Measurements from ENCODE around the gene NUP155.
"Not testable (repeated sequence)": the region's sequence is repeated elsewhere in the genome, so short reads cannot be mapped to it uniquely, and the experiment has no call there.

Gene NUP155

GRCh38 chr5:37272511-37272910 lies 98.4 kb downstream of the NUP155 start:
- no peak for DNase-seq

GRCh38 chr5:37268100-37268499 lies 102.8 kb downstream of the NUP155 start:
- not testable (repeated sequence) for DNase-seq

GRCh38 chr5:37255774-37256358 lies 115.0 kb downstream of the NUP155 start:
- no peak for DNase-seq

GRCh38 chr5:37254581-37254980 lies 116.3 kb downstream of the NUP155 start:
- no peak for DNase-seq

DNA sequence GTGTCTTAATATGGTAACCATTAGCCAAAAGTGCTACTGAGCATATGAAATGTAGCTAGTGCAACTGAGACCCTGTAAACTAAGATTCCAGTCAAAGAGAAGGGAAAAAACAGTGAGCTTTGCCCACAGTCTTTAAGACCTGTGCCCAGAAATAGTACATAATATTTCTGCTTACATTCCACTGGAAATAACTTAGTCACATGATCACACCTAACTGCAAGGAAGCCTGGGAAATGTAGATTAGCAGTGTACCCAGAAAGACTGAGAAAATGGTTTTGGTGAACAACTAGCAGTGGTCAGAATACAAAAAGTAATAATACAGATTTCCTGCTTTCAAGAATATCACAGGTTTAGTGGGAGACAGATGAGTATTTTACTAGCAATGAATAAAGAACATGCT lies 119.2 kb downstream of the NUP155 start:
- DNase-seq, result no peak

DNA sequence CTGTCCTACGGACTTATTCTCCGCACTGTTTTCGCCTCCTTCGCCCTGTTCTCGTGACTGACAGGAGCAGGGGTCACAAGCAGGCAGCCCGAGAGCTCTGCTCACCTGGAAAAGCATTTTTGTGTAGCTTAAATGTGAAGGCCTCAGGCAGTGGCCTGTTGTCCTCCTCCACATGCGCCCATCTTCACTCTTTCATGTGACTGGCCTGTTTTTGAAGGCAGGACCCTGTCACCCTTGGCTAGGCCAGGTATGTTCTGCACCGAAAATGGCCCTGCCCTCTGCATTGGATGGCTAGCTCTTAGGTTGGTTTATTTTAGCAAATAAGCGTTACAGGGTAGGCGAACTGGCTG lies 121.1 kb downstream of the NUP155 start:
- no peak for DNase-seq

DNA sequence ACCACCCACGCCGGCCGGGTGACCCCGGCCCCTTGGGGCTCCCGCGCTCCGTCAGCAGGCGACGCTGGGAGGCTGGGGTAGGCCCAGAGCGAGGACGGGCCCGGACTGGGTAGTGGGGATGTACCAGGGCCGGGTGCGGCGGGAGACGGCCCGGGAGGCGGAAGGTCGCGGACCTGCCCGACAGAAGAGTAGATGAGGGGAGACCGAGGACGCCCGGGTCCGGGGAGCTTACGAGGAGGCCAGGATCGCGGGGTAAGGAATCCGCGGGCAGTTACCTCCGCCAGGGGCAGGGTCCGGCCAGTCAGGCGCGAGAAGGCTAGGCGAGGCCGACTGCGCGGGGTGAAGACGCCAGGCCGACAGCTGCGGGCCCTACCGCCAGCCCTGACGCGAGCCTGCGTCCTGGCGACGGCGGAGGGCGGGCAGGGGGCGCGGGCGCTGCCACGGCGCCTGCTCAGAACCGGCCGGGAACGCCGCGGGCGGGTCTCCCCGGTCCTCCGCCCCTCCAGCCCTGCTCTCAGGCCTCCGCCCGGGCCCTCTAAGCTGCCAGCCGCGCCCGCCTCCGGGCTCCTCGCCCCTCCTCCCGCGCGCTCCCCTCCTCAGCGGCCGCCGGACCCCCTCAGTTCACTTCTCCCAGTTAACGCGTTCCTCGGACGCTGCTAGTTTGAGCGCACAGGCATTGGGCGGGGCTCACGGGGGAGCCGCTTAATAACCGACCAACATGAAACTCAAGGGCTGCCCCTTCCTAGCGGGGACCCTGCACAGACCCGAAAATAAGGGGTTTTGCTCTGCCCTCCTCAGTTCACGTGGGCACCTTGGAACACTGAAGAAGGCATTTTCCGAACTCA lies 121.7 kb downstream of the NUP155 start, which contains the start of gene CPLANE1:
Gene CPLANE1 (minus strand): TSS at position 407 of the 845 bp plus-strand sequence. CDS start 1,678 bp downstream, outside the sequence.
- DNase-seq, result peak; percentile 79

- peak; percentile 9 for DNase-seq
Observed at GRCh38 chr5:37248421-37248969, 122.4 kb downstream of the NUP155 start.

DNA sequence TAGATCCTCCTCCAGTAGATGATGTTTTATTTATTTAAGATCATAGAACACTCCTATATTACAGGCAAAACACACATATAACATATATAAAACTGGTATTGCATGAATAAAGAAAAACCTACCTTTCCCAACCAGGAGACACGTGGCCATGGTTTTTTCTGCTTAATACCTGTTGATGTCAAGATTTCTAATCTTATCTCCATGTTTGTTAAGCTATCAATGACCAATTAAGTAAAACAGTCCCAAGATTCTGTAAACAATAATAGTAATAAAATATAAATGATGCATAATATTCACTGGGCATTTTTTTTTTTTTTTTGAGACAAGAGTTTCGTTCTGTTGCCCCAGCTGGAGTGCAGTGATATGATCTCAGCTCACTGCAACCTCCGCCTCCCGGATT lies 123.4 kb downstream of the NUP155 start:
- DNase-seq, result no peak

DNA sequence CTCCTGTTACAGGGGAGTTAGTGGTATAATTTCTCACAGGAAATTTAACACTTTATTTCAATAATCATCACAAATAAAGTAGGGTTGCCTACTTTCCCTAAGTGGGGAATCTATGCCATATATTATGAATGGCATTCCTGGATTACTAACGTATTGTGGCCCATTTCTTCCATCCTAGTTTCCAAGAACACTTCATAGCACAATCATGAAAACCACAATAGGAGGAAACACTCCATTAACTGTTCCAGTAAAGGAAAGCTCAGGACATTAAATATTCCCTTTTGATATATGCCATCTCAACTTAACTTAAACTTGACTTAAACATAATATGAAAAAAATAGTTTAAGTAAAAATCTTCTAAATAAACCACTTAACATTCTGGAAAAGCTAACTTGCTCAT lies 123.9 kb downstream of the NUP155 start:
- peak; percentile 3 for DNase-seq
